Stimulated activated CD4-positive, alpha-beta T cell treated with anti-CD3 and anti-CD28 coated beads, TNF-alpha, amount 100 ng/mL, for 48 hours (primary cell): Measurements from ENCODE around the gene MYO1E.
"Not testable (repeated sequence)": the region's sequence is repeated elsewhere in the genome, so short reads cannot be mapped to it uniquely, and the experiment has no call there.

Experiments used
- DNase-seq, 3 donors: peaks; one replicate each; pipeline ENCODE4 v3.0.0-alpha.2; 2020; ENCODE audit warnings: low read depth in 3 of 3

MYO1E gene

DNA sequence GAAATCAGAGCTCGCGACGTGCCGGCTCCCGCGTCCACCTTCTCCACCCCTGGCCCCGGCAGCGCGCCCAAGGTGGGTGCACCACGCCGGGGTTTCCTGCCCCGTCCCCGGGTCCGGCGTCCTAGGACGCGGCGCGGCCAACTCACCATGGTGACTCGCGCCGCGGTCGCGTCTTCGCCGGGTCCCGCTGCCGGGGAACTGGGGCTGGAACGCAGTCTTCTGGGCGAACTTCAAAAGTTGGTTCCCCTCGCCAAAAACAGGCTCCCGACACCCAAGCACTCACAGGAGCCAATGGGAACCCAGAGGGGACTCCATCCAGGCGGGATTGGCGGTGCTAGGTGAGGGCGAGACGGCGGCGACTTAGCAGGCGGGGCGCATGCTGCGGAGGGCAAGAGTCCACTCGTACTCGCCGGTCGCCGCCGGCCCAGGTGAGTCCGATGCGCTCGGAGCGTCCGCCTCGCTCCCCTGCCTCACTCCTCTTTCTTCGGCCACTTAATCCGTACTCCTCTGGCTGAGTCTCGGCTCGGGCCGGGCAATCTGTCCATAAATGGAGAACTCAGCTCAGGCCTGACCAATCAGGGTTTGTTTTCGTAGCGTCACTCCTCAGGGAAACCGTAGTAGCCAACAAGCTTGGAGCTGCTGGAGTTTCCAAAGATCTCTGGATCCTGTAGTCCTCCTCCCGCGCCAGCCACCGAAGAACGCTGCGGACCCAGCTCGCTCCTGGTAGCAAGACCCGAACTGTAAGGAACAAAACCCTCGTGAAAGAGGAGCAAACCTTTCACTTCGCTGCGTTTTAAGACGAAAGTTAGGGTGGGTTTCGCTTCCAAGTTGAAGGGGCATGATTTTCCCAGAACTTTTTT is at the start of gene MYO1E:
MYO1E (minus strand) TSS at position 520 of the 860 bp plus-strand sequence; CDS start at position 149, 371 bp downstream.
- DNase-seq = peak; percentile 1 to 16 (median 3)

DNA sequence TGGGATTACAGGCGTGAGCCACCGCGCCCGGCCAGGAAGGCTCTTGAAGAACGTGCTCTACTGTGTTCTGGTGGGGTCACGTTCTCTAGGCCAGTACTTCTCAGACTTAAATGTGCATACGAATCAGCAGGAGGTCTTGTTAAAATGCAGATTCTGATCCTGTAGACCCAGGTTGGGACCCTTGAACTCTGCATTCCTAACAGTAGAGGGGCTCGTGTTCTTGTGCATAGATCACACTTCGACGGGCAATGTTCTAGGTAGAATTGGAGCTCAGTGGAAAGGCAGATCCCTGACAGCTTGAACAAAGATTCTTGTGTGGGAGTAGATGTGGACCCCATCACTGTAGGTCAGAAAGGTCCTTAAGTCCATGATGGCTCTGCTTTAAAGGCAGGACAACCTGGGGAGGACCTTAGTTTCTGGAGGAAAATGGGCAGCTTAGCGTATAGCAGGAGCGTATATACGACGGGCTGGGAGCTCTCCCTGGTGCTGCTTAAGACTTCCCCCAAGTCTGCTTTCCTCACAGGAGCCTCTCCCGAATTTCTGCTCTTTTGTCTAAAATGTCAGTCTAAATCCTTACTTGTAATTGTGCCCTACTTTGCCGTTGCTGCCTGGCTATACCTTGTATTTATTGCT is 48.4 kb upstream of the MYO1E start:
- no peak for DNase-seq

DNA sequence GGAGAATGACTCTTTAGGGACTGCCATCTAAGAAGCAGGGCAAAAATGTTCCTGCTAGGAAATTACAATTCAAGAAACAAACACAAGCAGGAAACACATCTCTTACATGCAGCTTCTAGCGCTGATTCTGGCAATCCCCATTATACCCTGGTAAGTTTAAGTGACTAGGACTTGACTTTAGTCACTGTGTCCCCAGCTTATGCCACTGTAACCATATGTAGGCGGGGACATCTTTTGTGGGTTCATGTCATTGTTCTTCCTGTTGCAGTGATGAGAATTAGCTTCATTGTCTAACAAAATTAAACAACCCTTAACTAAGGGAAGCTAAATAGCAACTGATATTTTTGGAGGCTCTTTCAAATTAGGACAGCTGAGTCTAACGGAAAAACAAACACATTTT is 47.4 kb upstream of the MYO1E start:
- no peak for DNase-seq

DNA sequence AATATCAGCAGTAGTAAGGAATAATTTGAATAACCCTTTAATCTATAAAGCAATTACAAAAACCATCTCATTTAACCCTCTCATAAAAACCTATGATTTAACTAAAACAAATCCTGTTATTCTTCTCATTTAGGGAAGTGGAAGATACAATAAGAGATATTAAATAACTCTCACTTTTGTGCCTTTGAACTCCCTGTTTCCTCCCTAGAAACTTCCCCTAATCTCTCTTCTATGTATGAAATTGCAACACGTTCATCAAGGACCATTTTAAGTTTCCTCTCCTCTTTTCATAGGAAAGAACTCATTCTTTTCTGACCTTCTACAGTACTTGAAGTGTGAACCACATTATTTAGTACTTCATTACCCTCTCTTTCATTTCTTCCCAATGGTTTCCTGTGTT is 46.5 kb upstream of the MYO1E start:
- no peak for DNase-seq

DNA sequence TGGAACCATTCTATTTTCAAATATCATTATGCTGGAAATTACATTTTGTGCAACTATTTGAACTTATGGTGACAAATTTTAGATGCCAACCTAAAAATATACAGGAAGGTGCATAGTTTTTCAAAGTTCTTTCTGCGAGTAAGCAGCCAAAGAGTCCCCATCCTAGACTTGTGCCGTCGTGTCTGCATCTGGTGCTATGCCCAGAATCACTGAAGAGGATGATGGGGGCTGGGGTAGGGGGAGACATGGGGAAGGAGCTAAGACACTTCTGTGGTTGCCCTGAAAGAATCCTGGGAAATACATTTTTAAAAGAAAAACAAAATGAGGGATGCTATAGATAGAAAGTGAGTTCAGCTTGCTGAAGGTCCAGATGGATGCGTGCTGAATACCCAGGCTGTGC is 44.1 kb upstream of the MYO1E start:
- no peak for DNase-seq

DNA sequence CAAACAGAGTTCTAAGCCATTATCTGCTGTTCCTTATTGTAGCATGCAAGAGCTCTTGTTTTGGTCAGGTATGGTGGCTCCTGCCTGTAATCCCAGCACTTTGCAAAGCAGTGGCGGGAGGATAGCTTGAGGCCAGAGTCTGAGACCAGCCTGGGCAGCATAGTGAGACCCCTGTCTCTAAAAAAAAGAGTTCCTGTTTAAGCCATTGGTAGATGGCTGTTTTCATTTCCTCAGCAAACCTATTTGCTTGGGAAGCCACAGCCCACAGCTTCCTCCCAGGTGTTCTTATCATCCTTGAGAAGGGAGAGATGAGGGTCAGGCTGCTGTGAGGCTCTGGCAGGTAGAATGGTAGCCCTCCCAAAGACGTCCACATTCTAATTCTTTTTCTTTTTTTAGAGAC is 40.9 kb upstream of the MYO1E start:
- DNase-seq = no peak

DNA sequence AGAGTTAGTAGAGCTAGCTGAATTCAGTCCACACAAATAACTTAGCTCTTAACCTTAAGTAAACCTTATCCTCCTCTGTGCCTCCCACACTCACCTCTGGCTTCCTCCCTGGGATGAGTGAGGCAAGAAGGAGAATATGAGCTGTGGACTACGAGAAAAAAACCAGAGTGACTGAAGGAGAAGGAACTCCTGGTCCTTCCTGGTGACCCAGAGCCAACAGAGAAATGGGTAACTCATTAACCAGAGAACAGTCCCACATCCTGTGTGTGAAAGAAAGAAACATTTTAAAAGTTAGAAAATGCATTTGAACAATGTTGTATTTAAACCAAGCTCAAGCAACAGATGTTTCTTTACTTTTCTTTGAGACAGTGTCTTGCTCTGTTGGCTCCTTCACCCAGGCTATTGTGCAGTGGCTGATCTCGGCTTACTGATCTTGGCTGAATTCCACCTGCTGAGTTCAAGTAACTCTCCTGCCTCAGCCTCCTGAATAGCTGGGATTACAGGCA is 37.8 kb upstream of the MYO1E start:
- no peak for DNase-seq

DNA sequence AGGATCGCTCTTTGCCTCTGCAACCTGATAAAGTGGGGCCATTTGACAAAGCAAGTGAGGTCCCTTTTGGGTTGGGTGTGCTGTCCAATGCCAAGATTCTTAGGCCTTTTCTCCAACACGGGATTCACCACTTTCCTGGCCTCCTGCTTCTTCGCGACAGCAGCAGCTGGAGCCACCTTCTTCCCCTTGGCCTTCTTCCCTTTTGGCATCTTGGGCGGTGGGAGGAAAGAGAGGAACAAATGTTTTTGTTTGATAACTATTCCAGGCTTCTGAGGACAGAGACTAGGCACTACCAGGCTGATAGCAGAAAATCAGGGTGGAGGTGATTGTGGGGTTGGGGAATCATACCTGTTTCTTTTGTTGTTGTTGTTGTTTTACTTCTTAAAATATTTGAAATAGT is 35.3 kb upstream of the MYO1E start:
- no peak for DNase-seq

DNA sequence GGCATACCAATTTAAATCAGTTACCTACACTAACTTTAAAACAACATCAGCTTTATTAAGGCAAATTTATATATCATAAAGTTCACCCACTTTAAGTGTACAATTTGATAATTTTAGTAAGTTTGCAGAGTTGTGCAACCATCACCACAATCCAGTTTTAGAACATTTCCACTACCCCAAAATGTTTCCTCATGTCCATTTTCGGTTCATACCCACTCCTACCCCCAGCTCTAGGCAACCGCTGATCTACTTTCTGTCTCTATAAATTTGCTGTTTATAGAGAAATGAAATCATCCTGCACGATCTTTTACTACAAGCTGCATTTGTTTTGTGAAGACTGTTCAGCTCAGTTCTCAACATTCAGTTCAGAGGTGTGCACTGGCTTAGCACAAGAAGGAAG is 33.8 kb upstream of the MYO1E start:
- no peak for DNase-seq

DNA sequence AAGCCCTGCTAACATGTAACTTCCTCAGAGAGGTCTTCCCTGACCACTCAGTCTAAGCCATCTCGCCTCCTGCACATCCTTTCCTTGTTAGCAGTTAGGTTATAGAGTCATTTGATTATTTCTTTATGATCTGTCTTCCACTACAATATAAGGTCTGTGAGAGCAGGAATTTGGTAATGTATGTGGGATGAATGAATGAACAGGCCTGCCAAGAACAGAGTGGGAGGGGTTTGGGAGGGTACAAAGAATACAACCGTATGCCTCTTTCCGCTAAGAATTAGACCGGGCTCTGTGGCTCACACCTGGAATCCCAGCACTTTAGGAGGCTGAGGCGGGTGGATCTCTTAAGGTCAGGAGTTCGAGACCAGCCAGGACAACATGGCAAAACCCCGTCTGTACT is 32.4 kb upstream of the MYO1E start:
- no peak for DNase-seq

DNA sequence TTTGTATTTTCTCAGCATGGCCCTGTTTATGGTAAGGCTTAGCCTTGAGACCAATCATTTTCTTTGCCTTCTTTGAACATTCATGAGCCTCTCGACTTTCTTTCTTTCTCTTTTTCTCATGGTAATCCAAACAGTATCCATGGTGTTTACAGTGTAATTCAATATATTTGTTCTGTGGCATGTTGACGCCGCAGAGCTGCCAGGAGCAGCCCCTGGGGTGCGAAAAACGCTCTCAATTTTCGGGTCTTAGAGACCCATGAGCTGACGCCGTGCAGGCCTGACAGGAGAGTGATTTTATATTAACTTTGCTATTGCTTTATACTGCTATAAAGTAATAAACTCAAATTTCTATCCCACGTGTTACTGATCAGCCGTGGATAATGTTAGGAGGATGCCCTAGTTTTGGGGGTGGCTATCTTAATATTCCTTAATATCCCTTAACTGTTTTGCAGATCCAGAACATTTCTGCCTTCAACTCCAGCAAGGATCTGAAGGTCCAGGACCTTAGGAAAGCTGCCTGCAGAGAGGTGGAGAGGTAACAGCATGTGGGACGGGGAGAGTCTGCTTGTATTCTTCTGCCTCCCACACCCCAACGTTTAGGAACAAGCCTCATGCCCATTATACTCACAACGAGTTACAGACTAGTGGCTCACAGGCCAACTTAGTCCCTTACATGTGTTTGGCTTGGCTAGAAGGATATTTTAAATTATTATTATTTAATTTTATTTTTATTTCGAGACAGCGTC is 29.3 kb upstream of the MYO1E start:
- DNase-seq = no peak

DNA sequence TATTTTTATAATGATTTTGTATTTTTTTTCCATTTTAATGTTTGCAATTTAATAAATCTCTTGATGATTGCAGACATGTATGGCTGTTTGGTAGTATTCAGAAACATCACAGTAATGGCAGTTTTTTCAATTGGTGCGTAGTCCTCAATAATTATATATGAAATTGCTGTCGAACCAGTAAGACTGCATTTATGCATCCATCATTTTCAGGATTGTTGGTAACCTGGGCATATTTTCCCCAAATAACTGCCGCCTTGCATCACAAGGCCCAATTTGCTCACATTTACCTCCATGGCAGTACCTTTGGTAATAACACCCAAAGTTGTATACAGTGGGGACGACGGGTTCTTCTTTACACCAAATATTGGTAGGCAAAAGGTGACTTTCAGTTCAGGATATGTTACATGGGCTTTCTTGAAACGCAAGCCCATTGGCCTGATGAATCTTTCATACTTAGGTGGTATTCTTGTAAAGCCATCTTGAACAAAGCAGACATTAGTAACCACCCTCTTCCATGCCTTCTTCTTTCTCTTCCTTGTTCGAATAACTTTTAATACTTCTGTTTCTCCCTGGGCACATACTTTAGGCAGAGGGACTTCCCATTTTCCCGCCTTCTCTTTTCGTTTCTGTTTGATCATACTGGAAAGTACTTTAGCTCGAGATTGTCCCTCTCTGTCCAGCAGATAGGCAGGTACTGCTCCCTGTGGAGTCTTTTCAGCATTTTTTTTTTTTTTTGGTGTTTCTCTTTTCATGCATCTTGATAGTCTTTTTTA is 28.6 kb upstream of the MYO1E start:
- not testable (repeated sequence) for DNase-seq

DNA sequence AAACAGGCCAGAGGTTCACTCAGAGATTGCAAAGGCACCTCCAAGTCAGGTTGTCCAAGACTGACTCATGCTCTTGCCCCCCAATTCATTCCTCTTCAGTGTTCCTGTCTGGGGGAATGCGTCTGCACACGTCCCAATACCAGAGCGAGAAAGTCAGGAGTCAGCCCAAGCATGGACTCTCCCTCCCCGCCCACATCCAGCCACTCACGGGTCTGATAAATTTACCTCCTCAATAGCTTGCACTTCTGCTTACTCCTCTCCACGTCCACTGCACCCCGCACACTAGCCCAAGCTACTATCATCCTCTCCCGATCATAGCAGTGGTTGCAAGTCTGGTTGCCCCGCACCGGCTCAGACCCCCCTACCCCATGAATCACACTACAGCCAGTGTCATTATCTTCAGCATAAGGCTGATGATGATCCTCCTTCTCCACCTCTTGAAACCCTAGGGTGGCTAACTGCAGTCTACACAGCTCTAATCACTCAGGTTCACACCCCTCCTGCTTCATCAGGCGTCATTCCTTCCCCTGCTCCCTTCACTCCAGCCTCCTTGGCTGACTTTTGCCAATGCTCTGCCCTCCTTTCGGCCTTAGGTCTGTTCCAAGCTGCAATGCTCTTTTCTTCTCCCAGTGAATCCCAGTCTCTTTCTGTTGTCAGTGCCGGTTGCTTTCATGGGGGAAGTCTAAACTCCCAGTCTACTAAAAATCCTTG is 27.6 kb upstream of the MYO1E start:
- no peak for DNase-seq

DNA sequence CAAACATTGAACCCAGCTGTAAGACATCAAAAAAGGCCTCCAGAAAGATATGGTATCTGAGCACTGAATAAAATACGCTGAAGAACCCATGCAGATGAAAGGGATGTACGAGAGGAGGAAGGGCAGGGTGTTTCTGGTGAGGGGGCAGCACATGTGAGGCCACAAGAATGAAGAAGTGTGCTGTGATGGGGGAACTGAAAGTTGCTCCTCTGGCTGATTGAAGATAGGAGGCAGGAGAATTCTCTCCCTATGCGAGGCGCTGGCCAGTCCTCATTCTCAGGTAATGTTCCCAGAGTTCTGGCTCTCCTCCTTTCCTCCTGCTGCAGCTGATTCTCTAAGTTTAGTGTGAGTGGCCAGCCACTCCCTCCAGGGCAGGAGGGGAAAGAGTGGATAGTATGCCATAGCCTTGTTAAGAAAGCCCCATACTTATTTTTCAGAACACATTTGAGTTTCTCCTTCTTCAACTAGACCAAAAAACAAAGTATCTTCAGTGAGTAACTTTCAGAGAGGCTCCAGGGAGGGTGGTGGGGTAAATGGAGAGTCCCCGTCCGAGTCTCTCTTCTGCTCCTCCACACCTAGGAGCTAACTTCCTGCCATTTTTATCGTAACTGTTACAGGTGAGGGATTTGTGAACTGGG is 26.9 kb upstream of the MYO1E start:
- DNase-seq = no peak

DNA sequence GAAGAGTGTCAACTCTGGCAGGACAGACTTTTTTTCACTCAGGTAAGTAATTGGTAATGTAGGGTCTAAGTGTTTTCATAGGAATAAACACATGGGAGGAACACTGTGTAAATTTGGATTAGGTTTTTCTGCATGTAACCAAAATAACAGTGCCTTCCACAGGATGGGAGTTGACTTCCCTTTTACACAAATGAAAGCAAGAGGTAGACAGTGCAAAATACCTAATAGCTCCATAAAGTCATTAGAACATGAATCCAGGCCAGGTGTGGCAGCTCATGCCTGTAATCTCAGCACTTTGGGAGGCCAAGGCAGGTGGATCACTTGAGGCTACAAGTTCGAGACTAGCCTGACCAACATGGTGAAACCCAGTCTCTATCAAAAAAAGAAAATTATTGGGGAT is 25.5 kb upstream of the MYO1E start:
- no peak for DNase-seq

DNA sequence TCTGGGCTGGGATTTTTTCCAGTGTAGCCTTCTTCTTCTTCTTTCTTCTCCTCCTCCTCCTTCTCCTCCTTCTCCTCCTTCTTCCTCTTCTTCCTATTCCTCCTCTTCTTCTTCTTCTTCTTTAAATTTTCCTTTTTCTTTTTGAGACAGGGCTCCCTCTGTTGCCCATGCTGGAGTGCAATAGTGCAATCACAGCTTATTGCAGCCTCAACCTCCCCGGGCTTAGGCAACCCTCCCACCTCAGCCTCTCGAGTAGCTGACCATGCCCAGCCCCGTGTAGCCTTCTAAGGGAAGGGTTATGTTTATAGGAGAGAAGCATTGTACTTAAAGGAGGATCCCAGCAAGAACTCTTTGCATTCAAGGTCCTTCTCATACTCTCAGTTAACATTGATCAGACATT is 24.0 kb upstream of the MYO1E start:
- no peak for DNase-seq

DNA sequence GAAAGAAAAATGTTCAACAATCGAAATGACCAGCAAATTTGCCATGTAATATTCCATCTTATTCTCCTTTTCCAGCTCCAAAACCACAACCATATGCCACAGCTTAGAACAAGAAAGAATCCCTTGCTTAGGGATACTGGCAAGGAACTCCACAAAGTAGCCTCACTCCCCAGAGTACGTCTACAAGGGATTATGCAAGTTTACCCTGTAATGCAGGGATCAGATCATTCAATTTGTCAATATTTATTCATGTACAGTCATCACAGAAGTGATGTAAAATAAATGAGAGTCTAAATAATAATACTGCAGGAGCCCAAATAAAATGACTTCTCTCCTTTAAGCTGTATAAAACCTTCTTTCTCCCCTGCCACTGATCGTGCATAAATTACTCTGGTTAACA is 23.5 kb upstream of the MYO1E start:
- no peak for DNase-seq

DNA sequence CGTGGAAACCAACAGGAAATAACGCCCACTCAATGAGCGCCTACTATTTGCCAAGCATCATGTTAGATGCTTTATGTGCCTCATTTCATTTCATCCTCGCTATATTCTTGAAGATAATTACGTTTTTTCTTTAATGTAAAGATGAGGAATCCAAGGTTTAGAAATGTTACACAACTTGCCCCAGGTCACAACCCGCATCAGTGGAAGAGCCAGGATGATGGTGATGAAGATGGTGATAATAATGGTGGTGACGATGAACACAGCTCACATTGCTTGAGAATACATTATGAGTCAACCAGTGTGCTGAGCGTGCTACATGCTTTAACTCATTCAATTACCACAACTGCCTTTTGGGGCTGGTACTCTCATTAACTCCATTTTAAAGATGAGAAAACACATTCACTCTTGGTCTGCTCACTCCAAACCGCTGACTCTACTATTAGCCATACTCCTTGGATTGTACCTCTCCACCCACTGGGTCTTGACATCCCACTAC is 21.5 kb upstream of the MYO1E start:
- no peak for DNase-seq

DNA sequence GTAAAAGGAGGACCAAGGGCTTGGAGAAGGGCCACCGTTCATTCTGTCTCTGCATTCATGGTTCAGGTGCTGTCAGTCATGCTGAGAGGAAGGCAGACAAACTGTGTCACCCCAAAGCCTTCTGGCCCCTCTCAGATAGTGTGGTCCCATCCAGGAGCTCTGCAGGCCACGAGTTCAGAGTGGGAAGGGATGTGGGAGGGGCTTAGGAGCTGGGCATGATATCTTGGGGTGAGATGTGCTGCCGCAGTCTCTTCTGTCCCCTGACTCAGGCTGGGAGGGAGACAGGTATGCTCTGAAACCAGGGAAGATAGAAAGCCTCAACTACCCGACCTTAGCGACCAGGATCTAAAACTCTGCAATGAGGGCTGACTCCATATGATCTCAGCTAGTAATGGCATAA is 19.6 kb upstream of the MYO1E start:
- no peak for DNase-seq

DNA sequence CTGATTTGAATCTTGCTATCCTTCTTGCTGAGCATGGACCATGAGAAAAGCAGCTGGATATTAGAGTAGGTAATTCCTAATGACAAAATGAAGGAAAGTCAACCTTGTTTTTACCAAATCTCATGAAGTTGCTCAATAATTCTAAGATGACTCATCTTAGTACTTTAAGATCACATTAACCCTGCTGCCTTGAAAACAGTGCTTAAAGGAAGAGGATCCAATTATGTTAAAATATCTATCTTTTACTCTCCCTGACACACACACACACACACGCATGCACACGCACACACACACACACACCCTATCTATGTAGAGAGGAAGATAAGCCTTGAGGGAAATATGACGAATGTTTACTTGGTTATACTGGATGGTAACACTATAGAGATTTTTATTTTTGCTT is 16.0 kb upstream of the MYO1E start:
- no peak for DNase-seq
